Measurements from ENCODE around the gene CCDC90B.

Gene CCDC90B

GRCh38 chr11:83287631-83288030 is 1.5 kb upstream of the CCDC90B start:
- Histone ChIP-seq H3K4me1 (ENCODE audit: insufficient read depth, low read length, severe bottlenecking) (peaks cover 60% of the 10 kb centered on the region), H3K9ac (ENCODE audit: low read length) (no peak overlapping the region)

GRCh38 chr11:83285151-83285770 is 906 bp downstream of the CCDC90B start:
- TF ChIP-seq CTCF (IDR thresholded peaks at IDR 0.05; ENCODE audit: low read length) (no peak), EZH2 (IDR thresholded peaks at IDR 0.05; ENCODE audit: borderline replicate concordance, low read length) (no peak)
- no peaks in the 10 kb centered on the region for H3K9me2 ChIP-seq (ENCODE audit: low read depth, low read length)
- H2AFZ ChIP-seq (ENCODE audit: low read length): no peak overlapping the region
- H3K9me3 ChIP-seq (ENCODE audit: low read length): no peaks in the 10 kb centered on the region
- H3K36me3 ChIP-seq (ENCODE audit: insufficient read depth, low read length): no peaks in the 10 kb centered on the region
- peak overlapping the region; percentile 89 for H3K9ac ChIP-seq (ENCODE audit: low read length)
- H3K4me1 ChIP-seq (ENCODE audit: insufficient read depth, low read length, severe bottlenecking): peaks cover 64% of the 10 kb centered on the region
- no peaks in the 10 kb centered on the region for H4K20me1 ChIP-seq (ENCODE audit: insufficient read depth, low read length)
- H3K27me3 ChIP-seq (ENCODE audit: insufficient read depth, low read length): no peaks in the 10 kb centered on the region
- peak overlapping the region; percentile 77 for H3K4me3 ChIP-seq (ENCODE audit: low read depth, low read length, poor library complexity, severe bottlenecking)
- H3K4me2 ChIP-seq (ENCODE audit: low read length): peak overlapping the region; percentile 96
- H3F3A ChIP-seq (ENCODE audit: insufficient read depth, low read length): no peaks in the 10 kb centered on the region
- H3K27ac ChIP-seq (ENCODE audit: low read depth, low read length, poor library complexity, severe bottlenecking): peak overlapping the region; percentile 85
- H3K79me2 ChIP-seq (ENCODE audit: insufficient read depth, low read length): peaks cover 19% of the 10 kb centered on the region

More at GRCh38 chr11:83287631-83288030, 1.5 kb upstream of the CCDC90B start:
- Histone ChIP-seq H2AFZ (ENCODE audit: low read length) (no peak overlapping the region), H4K20me1 (ENCODE audit: insufficient read depth, low read length) (no peaks in the 10 kb centered on the region), H3K4me3 (ENCODE audit: low read depth, low read length, poor library complexity, severe bottlenecking) (no peak overlapping the region), H3F3A (ENCODE audit: insufficient read depth, low read length) (no peaks in the 10 kb centered on the region), H3K9me2 (ENCODE audit: low read depth, low read length) (no peaks in the 10 kb centered on the region), H3K9me3 (ENCODE audit: low read length) (no peaks in the 10 kb centered on the region), H3K79me2 (ENCODE audit: insufficient read depth, low read length) (peaks cover 15% of the 10 kb centered on the region), H3K27ac (ENCODE audit: low read depth, low read length, poor library complexity, severe bottlenecking) (peak overlapping the region; percentile 48), H3K36me3 (ENCODE audit: insufficient read depth, low read length) (no peaks in the 10 kb centered on the region), H3K27me3 (ENCODE audit: insufficient read depth, low read length) (no peaks in the 10 kb centered on the region), H3K4me2 (ENCODE audit: low read length) (peak overlapping the region; percentile 35; the same call in 1 of the 2 replicates)
- TF ChIP-seq EZH2 (IDR thresholded peaks at IDR 0.05; ENCODE audit: borderline replicate concordance, low read length): no peak
- no peak for TF ChIP-seq CTCF (IDR thresholded peaks at IDR 0.05; ENCODE audit: low read length)

GRCh38 chr11:83284501-83285150 is 1.5 kb downstream of the CCDC90B start:
- Histone ChIP-seq H3K4me2 (ENCODE audit: low read length) (peak overlapping the region; percentile 96), H4K20me1 (ENCODE audit: insufficient read depth, low read length) (no peaks in the 10 kb centered on the region), H3K36me3 (ENCODE audit: insufficient read depth, low read length) (no peaks in the 10 kb centered on the region), H3K4me1 (ENCODE audit: insufficient read depth, low read length, severe bottlenecking) (peaks cover 60% of the 10 kb centered on the region), H3K27ac (ENCODE audit: low read depth, low read length, poor library complexity, severe bottlenecking) (peak overlapping the region; percentile 85), H3K27me3 (ENCODE audit: insufficient read depth, low read length) (no peaks in the 10 kb centered on the region), H3K9ac (ENCODE audit: low read length) (peak overlapping the region; percentile 89), H3K9me3 (ENCODE audit: low read length) (no peaks in the 10 kb centered on the region), H3K4me3 (ENCODE audit: low read depth, low read length, poor library complexity, severe bottlenecking) (peak overlapping the region; percentile 77), H3K9me2 (ENCODE audit: low read depth, low read length) (no peaks in the 10 kb centered on the region), H3F3A (ENCODE audit: insufficient read depth, low read length) (no peaks in the 10 kb centered on the region), H3K79me2 (ENCODE audit: insufficient read depth, low read length) (peaks cover 19% of the 10 kb centered on the region), H2AFZ (ENCODE audit: low read length) (no peak overlapping the region)
- TF ChIP-seq EZH2 (IDR thresholded peaks at IDR 0.05; ENCODE audit: borderline replicate concordance, low read length): no peak
- TF ChIP-seq CTCF (IDR thresholded peaks at IDR 0.05; ENCODE audit: low read length): no peak
